Uterus (tissue), 4 donors: Measurements from ENCODE around the gene PCNX3. TPM values are rescaled to one million over a fixed set of nuclear protein-coding genes. Genes with fewer than 3 reads are reported as not detected.
A peak's percentile ranks its signal among the peaks of the same experiment; 100 is the strongest.

Source experiments
- DNase-seq, 2 donors: peaks; one replicate each; pipeline ENCODE4 v3.0.0-alpha.2; 2019 to 2020
- H3K27ac ChIP-seq, 2 donors: fragments of 200-600 bp; sonication (generic); 1 replicate in 1 of 2; 2 replicates in 1 of 2; pipeline ENCODE4 v1.5.1; 2016 to 2018
- H3K27me3 ChIP-seq, 2 donors: fragments of 200-600 bp; sonication (generic); one replicate each; pipeline ENCODE4 v1.5.1; 2018 to 2019; ENCODE audit warnings: control low read depth in 1 of 2
- H3K36me3 ChIP-seq, 2 donors: fragments of 200-600 bp; sonication (generic); one replicate each; pipeline ENCODE4 v1.5.1; 2019; ENCODE audit warnings: control low read depth in 1 of 2
- H3K4me1 ChIP-seq, 2 donors: fragments of 200-600 bp; sonication (generic); one replicate each; pipeline ENCODE4 v1.5.1; 2018 to 2019; ENCODE audit warnings: control low read depth in 1 of 2
- H3K4me3 ChIP-seq, 2 donors: fragments of 200-600 bp; sonication (generic); 1 replicate in 1 of 2; 2 replicates in 1 of 2; pipeline ENCODE4 v1.5.1; 2018 to 2019; ENCODE audit warnings: mild to moderate bottlenecking in 1 of 2
- H3K9me3 ChIP-seq, 2 donors: fragments of 200-600 bp; sonication (generic); one replicate each; pipeline ENCODE4 v1.5.1; 2019; ENCODE audit warnings: control low read depth in 1 of 2
- CTCF ChIP-seq, 4 experiments: fragments of 200-600 bp in 2 of 4; fragments of 450-650 bp in 2 of 4; sonication (generic) in 2 of 4; IDR thresholded peaks; one replicate each; pipeline ENCODE4 v1.5.1; 2016 to 2019; ENCODE audit warnings: antibody characterized with exemption in 4 of 4, mild to moderate bottlenecking in 2 of 4, moderate library complexity in 1 of 4
- POLR2A ChIP-seq, 2 donors: fragments of 450-650 bp; IDR thresholded peaks; one replicate each; pipeline ENCODE4 v1.6.1; 2016; ENCODE audit warnings: antibody characterized with exemption in 2 of 2, mild to moderate bottlenecking in 1 of 2, moderate library complexity in 1 of 2
- intact Hi-C: fragments of 100-400 bp; cut with DNase I; formaldehyde crosslinking; loops from one replicate; pipeline ENCODE4 v1.15.1; 2023; ENCODE audit warnings: low total_unique reads
- total RNA-seq, 4 donors: library from RNA; depleted of rRNA in 3 of 4; stranded (reverse); fragments of >200 nt in 3 of 4; gene quantifications; one replicate each; pipeline versions ENCODE4 v1.1.0 to v1.2.4, GENCODE V29; 2014 to 2023
- donor health status: DM: yes; HTN: yes; CAD: no.

PCNX3 gene
- total RNA-seq, 4 donors from 2014 or later = 6.8 to 47.4 (median 24.6) TPM

GRCh38 chr11:65593518-65594414 lies 21.8 kb upstream of the PCNX3 start:
- H3K9me3 ChIP-seq = no peaks in the 10 kb centered on the region
- intact Hi-C loops = no loop called here
- H3K4me3 ChIP-seq = no peak overlapping the region
- no peak for DNase-seq
- peaks cover 0 to 3% of the 10 kb centered on the region in 2 donors for H3K4me1 ChIP-seq
- H3K27me3 ChIP-seq = no peaks in the 10 kb centered on the region
- peak overlapping the region in 1 of 2 donors; percentile 25 for H3K27ac ChIP-seq
- TF ChIP-seq CTCF (IDR thresholded peaks at IDR 0.05) (peak; percentile 53 to 59 (median 58)), POLR2A (IDR thresholded peaks at IDR 0.05) (no peak)
- H3K36me3 ChIP-seq = no peaks in the 10 kb centered on the region

- no peak for DNase-seq
- no peak for TF ChIP-seq POLR2A (IDR thresholded peaks at IDR 0.05)
- TF ChIP-seq CTCF (IDR thresholded peaks at IDR 0.05) = no peak
- H3K27ac ChIP-seq = peak overlapping the region in 1 of 2 donors; percentile 7
- H3K4me3 ChIP-seq = no peak overlapping the region
- no peaks in the 10 kb centered on the region for H3K27me3 ChIP-seq
- no peaks in the 10 kb centered on the region for H3K9me3 ChIP-seq
- intact Hi-C loops = no loop called here
- no peaks in the 10 kb centered on the region for H3K36me3 ChIP-seq
- H3K4me1 ChIP-seq = peaks cover 0 to 3% of the 10 kb centered on the region in 2 donors
Measured at GRCh38 chr11:65595131-65595530, 20.4 kb upstream of the PCNX3 start.

GRCh38 chr11:65595543-65596281 lies 19.9 kb upstream of the PCNX3 start, which contains the start of gene KCNK7:
KCNK7 (minus strand) TSS chr11:65595800; CDS start chr11:65595772, 28 bp downstream.
- Histone ChIP-seq H3K27me3 (no peaks in the 10 kb centered on the region), H3K4me1 (peaks cover 0 to 3% of the 10 kb centered on the region in 2 donors), H3K9me3 (no peaks in the 10 kb centered on the region), H3K27ac (peak within 1 kb of the TSS in 1 of 2 donors; percentile 7), H3K36me3 (no peaks in the 10 kb centered on the region), H3K4me3 (no peak within 1 kb of the TSS)
- intact Hi-C loops = no loop called here
- no peak for DNase-seq
- TF ChIP-seq CTCF (IDR thresholded peaks at IDR 0.05) (no peak), POLR2A (IDR thresholded peaks at IDR 0.05) (no peak)

GRCh38 chr11:65596520-65596919 lies 19.1 kb upstream of the PCNX3 start:
- Histone ChIP-seq H3K9me3 (no peaks in the 10 kb centered on the region), H3K27ac (no peak overlapping the region), H3K27me3 (no peaks in the 10 kb centered on the region), H3K36me3 (no peaks in the 10 kb centered on the region), H3K4me3 (no peak overlapping the region), H3K4me1 (peaks cover 0 to 3% of the 10 kb centered on the region in 2 donors)
- intact Hi-C loops = no loop called here
- DNase-seq = no peak
- TF ChIP-seq CTCF (IDR thresholded peaks at IDR 0.05) (no peak), POLR2A (IDR thresholded peaks at IDR 0.05) (no peak)
